CMK (cell line): ENCODE data around the gene PATJ.
"Not testable (repeated sequence)": the region's sequence is repeated elsewhere in the genome, so short reads cannot be mapped to it uniquely, and the experiment has no call there.

Experiments
- DNase-seq: peaks from one replicate; pipeline ENCODE4 v3.0.0-alpha.2; 2010; ENCODE audit warnings: low read depth

PATJ gene

GRCh38 chr1:61887076-61887867 is 145.0 kb downstream of the PATJ start:
- DNase-seq = no peak

- DNase-seq = no peak
Measured at GRCh38 chr1:61887931-61888564, 145.8 kb downstream of the PATJ start.

GRCh38 chr1:61888808-61889207 is 146.5 kb downstream of the PATJ start:
- DNase-seq = no peak

GRCh38 chr1:61890435-61890834 is 148.2 kb downstream of the PATJ start:
- not testable (repeated sequence) for DNase-seq

- DNase-seq = no peak
Measured at GRCh38 chr1:61892977-61893376, 150.7 kb downstream of the PATJ start.

- DNase-seq = not testable (repeated sequence)
Measured at GRCh38 chr1:61894296-61894695, 152.0 kb downstream of the PATJ start.

GRCh38 chr1:61895175-61895574 is 152.9 kb downstream of the PATJ start:
- no peak for DNase-seq

- no peak for DNase-seq
Measured at GRCh38 chr1:61898658-61899057, 156.4 kb downstream of the PATJ start.

- DNase-seq = no peak
Measured at GRCh38 chr1:61904354-61904753, 162.1 kb downstream of the PATJ start.

GRCh38 chr1:61907102-61907501 is 164.8 kb downstream of the PATJ start:
- DNase-seq = no peak

GRCh38 chr1:61910035-61910434 is 167.8 kb downstream of the PATJ start:
- DNase-seq = no peak

- no peak for DNase-seq
Measured at GRCh38 chr1:61914823-61915482, 172.7 kb downstream of the PATJ start.

- DNase-seq = no peak
Measured at GRCh38 chr1:61921435-61921834, 179.2 kb downstream of the PATJ start.

- no peak for DNase-seq
Measured at GRCh38 chr1:61922950-61923480, 180.7 kb downstream of the PATJ start.

GRCh38 chr1:61925591-61926298 is 183.5 kb downstream of the PATJ start:
- no peak for DNase-seq

- DNase-seq = no peak
Measured at GRCh38 chr1:61926597-61926996, 184.3 kb downstream of the PATJ start.

- DNase-seq = no peak
Measured at GRCh38 chr1:61930116-61930645, 187.9 kb downstream of the PATJ start.

- no peak for DNase-seq
Measured at GRCh38 chr1:61931587-61932279, 189.5 kb downstream of the PATJ start.

- DNase-seq = no peak
Measured at GRCh38 chr1:61935516-61935915, 193.2 kb downstream of the PATJ start.

- no peak for DNase-seq
Measured at GRCh38 chr1:61936839-61937238, 194.6 kb downstream of the PATJ start.

- no peak for DNase-seq
Measured at GRCh38 chr1:61941794-61942193, 199.5 kb downstream of the PATJ start.
